ENCODE measurements around the gene PRICKLE1.

GRCh38 chr12:42615006-42615405 is 25.5 kb upstream of the PRICKLE1 start:
- TF ChIP-seq, protein P1, sequence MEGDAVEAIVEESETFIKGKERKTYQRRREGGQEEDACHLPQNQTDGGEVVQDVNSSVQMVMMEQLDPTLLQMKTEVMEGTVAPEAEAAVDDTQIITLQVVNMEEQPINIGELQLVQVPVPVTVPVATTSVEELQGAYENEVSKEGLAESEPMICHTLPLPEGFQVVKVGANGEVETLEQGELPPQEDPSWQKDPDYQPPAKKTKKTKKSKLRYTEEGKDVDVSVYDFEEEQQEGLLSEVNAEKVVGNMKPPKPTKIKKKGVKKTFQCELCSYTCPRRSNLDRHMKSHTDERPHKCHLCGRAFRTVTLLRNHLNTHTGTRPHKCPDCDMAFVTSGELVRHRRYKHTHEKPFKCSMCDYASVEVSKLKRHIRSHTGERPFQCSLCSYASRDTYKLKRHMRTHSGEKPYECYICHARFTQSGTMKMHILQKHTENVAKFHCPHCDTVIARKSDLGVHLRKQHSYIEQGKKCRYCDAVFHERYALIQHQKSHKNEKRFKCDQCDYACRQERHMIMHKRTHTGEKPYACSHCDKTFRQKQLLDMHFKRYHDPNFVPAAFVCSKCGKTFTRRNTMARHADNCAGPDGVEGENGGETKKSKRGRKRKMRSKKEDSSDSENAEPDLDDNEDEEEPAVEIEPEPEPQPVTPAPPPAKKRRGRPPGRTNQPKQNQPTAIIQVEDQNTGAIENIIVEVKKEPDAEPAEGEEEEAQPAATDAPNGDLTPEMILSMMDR (IDR thresholded peaks at IDR 0.05) = no peak
- no peak for TF ChIP-seq POLR2A (IDR thresholded peaks at IDR 0.05)

Measured in testis (tissue), 2 donors.